Stimulated activated naive CD4-positive, alpha-beta T cell (primary cell): Measurements from ENCODE around the gene HSD17B2.
"Not testable (repeated sequence)": the region's sequence is repeated elsewhere in the genome, so short reads cannot be mapped to it uniquely, and the experiment has no call there.

ENCODE experiments used
- DNase-seq, 6 experiments: peaks; one replicate each; lab custom pipeline; 2025; lab: John Stamatoyannopoulos, UW

HSD17B2 gene

GRCh38 chr16:82034981-82035612, at the start of gene HSD17B2:
Gene HSD17B2, plus strand, starts transcription at chr16:82035253. Its CDS starts 172 bp downstream, at chr16:82035425.
- DNase-seq, result no peak

- DNase-seq, result no peak
These were observed 47.9 kb upstream of the HSD17B2 start for GRCh38 chr16:81987121-81987520.

- DNase-seq, result no peak
These were observed 47.3 kb upstream of the HSD17B2 start for GRCh38 chr16:81987706-81988105.

- DNase-seq, result no peak
These were observed 42.2 kb upstream of the HSD17B2 start for GRCh38 chr16:81992859-81993258.

GRCh38 chr16:81994485-81994884, 40.6 kb upstream of the HSD17B2 start:
- no peak for DNase-seq

GRCh38 chr16:81995651-81996050, 39.4 kb upstream of the HSD17B2 start:
- DNase-seq, result no peak

- no peak for DNase-seq
These were observed 38.2 kb upstream of the HSD17B2 start for GRCh38 chr16:81996664-81997509.

GRCh38 chr16:81997738-81998137, 37.3 kb upstream of the HSD17B2 start:
- DNase-seq, result no peak

- DNase-seq, result no peak
These were observed 32.2 kb upstream of the HSD17B2 start for GRCh38 chr16:82002831-82003230.

- peak in 2 of 6 experiments; percentile 5 to 26 for DNase-seq
These were observed 30.5 kb upstream of the HSD17B2 start for GRCh38 chr16:82004601-82005000.

GRCh38 chr16:82005027-82005830, 29.8 kb upstream of the HSD17B2 start:
- no peak for DNase-seq

GRCh38 chr16:82006036-82006435, 29.0 kb upstream of the HSD17B2 start:
- no peak for DNase-seq

- DNase-seq, result no peak
These were observed 27.9 kb upstream of the HSD17B2 start for GRCh38 chr16:82007189-82007588.

GRCh38 chr16:82008957-82009592, 26.0 kb upstream of the HSD17B2 start:
- DNase-seq, result no peak

GRCh38 chr16:82009789-82010188, 25.3 kb upstream of the HSD17B2 start:
- DNase-seq, result not testable (repeated sequence)

- no peak for DNase-seq
These were observed 24.4 kb upstream of the HSD17B2 start for GRCh38 chr16:82010649-82011048.

- DNase-seq, result peak; percentile 41 to 69 (median 52)
These were observed 23.8 kb upstream of the HSD17B2 start, which contains the start of gene SDR42E1 for GRCh38 chr16:82011199-82011641. Gene SDR42E1, minus strand, starts transcription at chr16:82011470. Its CDS starts 10,612 bp downstream, at chr16:82000858.

- DNase-seq, result no peak
These were observed 21.9 kb upstream of the HSD17B2 start for GRCh38 chr16:82013139-82013538.

GRCh38 chr16:82016263-82016662, 18.8 kb upstream of the HSD17B2 start:
- DNase-seq, result no peak

GRCh38 chr16:82016964-82017363, 18.1 kb upstream of the HSD17B2 start:
- DNase-seq, result no peak

GRCh38 chr16:82017911-82018568, 17.0 kb upstream of the HSD17B2 start:
- DNase-seq, result no peak
